Measurements from ENCODE around the gene CTCF. TPM values are rescaled to one million over a fixed set of nuclear protein-coding genes. Genes with fewer than 3 reads are reported as not detected.

CTCF gene
- polyA plus RNA-seq, 1 donor from 2014 or later: 70.9 TPM

GRCh38 chr16:67672739-67673662 lies 110.7 kb downstream of the CTCF start:
- Mint-ChIP-seq H3K4me1 (peaks cover 19 to 33% (median 27%) of the 10 kb centered on the region in 3 donors), H3K27ac (peak overlapping the region in 1 of 3 donors; percentile 71), H3K9me3 (no peaks in the 10 kb centered on the region), H3K27me3 (no peaks in the 10 kb centered on the region), H3K36me3 (peaks cover 1% of the 10 kb centered on the region), H3K4me3 (peak overlapping the region in 1 of 4 donors; percentile 71)

GRCh38 chr16:67673712-67674580 lies 111.6 kb downstream of the CTCF start:
- Mint-ChIP-seq H3K9me3 (no peaks in the 10 kb centered on the region), H3K36me3 (peaks cover 1% of the 10 kb centered on the region), H3K4me1 (peaks cover 12 to 27% (median 22%) of the 10 kb centered on the region in 3 donors), H3K27me3 (no peaks in the 10 kb centered on the region), H3K27ac (peak overlapping the region in 2 of 3 donors; percentile 63 to 89), H3K4me3 (no peak overlapping the region)

- Mint-ChIP-seq H3K27me3 (no peaks in the 10 kb centered on the region), H3K4me3 (no peak overlapping the region), H3K4me1 (peaks cover 6 to 17% (median 16%) of the 10 kb centered on the region in 3 donors), H3K27ac (peak overlapping the region in 1 of 3 donors; percentile 89), H3K36me3 (peaks cover 1% of the 10 kb centered on the region), H3K9me3 (no peaks in the 10 kb centered on the region)
Observed at GRCh38 chr16:67674851-67675578, 112.7 kb downstream of the CTCF start.

GRCh38 chr16:67675579-67675935 lies 113.2 kb downstream of the CTCF start:
- Mint-ChIP-seq H3K27me3 (no peaks in the 10 kb centered on the region), H3K36me3 (peaks cover 1% of the 10 kb centered on the region), H3K4me3 (no peak overlapping the region), H3K9me3 (no peaks in the 10 kb centered on the region), H3K27ac (no peak overlapping the region), H3K4me1 (peaks cover 6 to 17% (median 16%) of the 10 kb centered on the region in 3 donors)

GRCh38 chr16:67675999-67676398 lies 113.7 kb downstream of the CTCF start:
- Mint-ChIP-seq H3K27me3 (no peaks in the 10 kb centered on the region), H3K4me3 (no peak overlapping the region), H3K27ac (no peak overlapping the region), H3K9me3 (no peaks in the 10 kb centered on the region), H3K36me3 (peaks cover 1% of the 10 kb centered on the region), H3K4me1 (peaks cover 6 to 16% (median 16%) of the 10 kb centered on the region in 3 donors)

GRCh38 chr16:67676516-67676915 lies 114.2 kb downstream of the CTCF start:
- H3K4me1 Mint-ChIP-seq: peaks cover 6 to 16% (median 15%) of the 10 kb centered on the region in 3 donors
- H3K4me3 Mint-ChIP-seq: no peak overlapping the region
- H3K36me3 Mint-ChIP-seq: peaks cover 1% of the 10 kb centered on the region
- H3K27ac Mint-ChIP-seq: no peak overlapping the region
- no peaks in the 10 kb centered on the region for H3K27me3 Mint-ChIP-seq
- H3K9me3 Mint-ChIP-seq: no peaks in the 10 kb centered on the region

- no peaks in the 10 kb centered on the region for H3K9me3 Mint-ChIP-seq
- peaks cover 1% of the 10 kb centered on the region for H3K36me3 Mint-ChIP-seq
- peak overlapping the region in 1 of 4 donors; percentile 3 for H3K4me3 Mint-ChIP-seq
- no peak overlapping the region for H3K27ac Mint-ChIP-seq
- no peaks in the 10 kb centered on the region for H3K27me3 Mint-ChIP-seq
- peaks cover 6 to 16% (median 15%) of the 10 kb centered on the region in 3 donors for H3K4me1 Mint-ChIP-seq
Observed at GRCh38 chr16:67676939-67677338, 114.6 kb downstream of the CTCF start.

- Mint-ChIP-seq H3K36me3 (peaks cover 1% of the 10 kb centered on the region), H3K27ac (no peak overlapping the region), H3K4me1 (peaks cover 2 to 13% (median 12%) of the 10 kb centered on the region in 3 donors), H3K27me3 (no peaks in the 10 kb centered on the region), H3K9me3 (no peaks in the 10 kb centered on the region), H3K4me3 (no peak overlapping the region)
Observed at GRCh38 chr16:67677712-67678111, 115.4 kb downstream of the CTCF start.

- Mint-ChIP-seq H3K9me3 (no peaks in the 10 kb centered on the region), H3K36me3 (peaks cover 1% of the 10 kb centered on the region), H3K27me3 (no peaks in the 10 kb centered on the region), H3K4me1 (peaks cover 2 to 14% (median 8%) of the 10 kb centered on the region in 3 donors), H3K4me3 (no peak overlapping the region), H3K27ac (no peak overlapping the region)
Observed at GRCh38 chr16:67678354-67679023, 116.2 kb downstream of the CTCF start.

- peaks cover 1% of the 10 kb centered on the region for H3K36me3 Mint-ChIP-seq
- no peaks in the 10 kb centered on the region for H3K27me3 Mint-ChIP-seq
- peaks cover 10 to 16% (median 14%) of the 10 kb centered on the region in 3 donors for H3K4me1 Mint-ChIP-seq
- H3K4me3 Mint-ChIP-seq: no peak overlapping the region
- no peaks in the 10 kb centered on the region for H3K9me3 Mint-ChIP-seq
- H3K27ac Mint-ChIP-seq: peak overlapping the region in 1 of 3 donors; percentile 59
Observed at GRCh38 chr16:67679935-67680897, 117.9 kb downstream of the CTCF start.

GRCh38 chr16:67683767-67684166 lies 121.4 kb downstream of the CTCF start:
- Mint-ChIP-seq H3K4me3 (no peak overlapping the region), H3K36me3 (peaks cover 3% of the 10 kb centered on the region), H3K4me1 (peaks cover 21 to 25% (median 22%) of the 10 kb centered on the region in 3 donors), H3K27ac (no peak overlapping the region), H3K9me3 (no peaks in the 10 kb centered on the region), H3K27me3 (no peaks in the 10 kb centered on the region)

GRCh38 chr16:67685388-67686112 lies 123.2 kb downstream of the CTCF start:
- Mint-ChIP-seq H3K4me1 (peaks cover 21 to 25% (median 22%) of the 10 kb centered on the region in 3 donors), H3K27me3 (no peaks in the 10 kb centered on the region), H3K27ac (peak overlapping the region; percentile 15 to 55 (median 48)), H3K36me3 (peaks cover 3% of the 10 kb centered on the region), H3K9me3 (no peaks in the 10 kb centered on the region), H3K4me3 (peak overlapping the region in 3 of 4 donors; percentile 47 to 91 (median 81))
